GM21825 (cell line): ENCODE results near the gene FNDC3B.

Experiments
- ATAC-seq: cut with Tn5 transposase; IDR thresholded peaks from one replicate; pipeline ENCODE4 v1.9.1; 2021; ENCODE audit warnings: mild to moderate bottlenecking, moderate library complexity; ENCODE audit not compliant: unreplicated experiment

The FNDC3B gene

DNA sequence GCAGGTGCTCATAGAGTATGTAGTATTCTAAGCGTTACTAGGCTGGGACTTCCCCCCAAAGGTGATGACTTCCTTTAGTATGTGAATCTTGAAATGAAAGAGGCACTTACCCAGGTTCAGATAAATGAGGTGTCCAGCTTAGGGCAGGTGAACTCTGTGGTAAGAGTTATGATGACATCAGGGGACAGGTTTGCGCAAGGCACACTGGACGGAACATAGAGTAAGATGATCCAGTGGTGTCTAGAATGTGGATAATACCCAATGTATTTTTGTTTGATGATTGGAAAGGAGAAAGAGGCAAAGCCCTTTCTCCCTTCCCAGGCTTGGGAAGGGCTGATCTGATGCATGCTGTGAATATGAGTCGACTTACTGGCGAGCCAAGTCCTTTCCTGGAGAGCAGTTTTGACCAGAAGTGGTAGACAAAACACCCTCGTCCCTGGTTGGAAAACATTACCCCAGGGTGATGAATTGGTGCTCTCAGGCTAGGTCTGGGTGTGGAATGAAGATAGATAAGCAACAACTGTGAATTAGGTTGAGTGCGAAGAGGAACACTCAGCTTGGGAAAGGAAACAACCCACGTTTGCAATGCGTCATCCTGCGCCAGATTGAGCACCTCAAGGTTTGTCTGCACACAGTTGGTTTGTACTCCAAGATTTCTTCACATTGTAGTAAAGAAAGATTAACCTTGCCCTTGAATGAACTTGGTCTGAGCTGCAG is 284.7 kb downstream of the FNDC3B start:
- ATAC-seq = no peak

DNA sequence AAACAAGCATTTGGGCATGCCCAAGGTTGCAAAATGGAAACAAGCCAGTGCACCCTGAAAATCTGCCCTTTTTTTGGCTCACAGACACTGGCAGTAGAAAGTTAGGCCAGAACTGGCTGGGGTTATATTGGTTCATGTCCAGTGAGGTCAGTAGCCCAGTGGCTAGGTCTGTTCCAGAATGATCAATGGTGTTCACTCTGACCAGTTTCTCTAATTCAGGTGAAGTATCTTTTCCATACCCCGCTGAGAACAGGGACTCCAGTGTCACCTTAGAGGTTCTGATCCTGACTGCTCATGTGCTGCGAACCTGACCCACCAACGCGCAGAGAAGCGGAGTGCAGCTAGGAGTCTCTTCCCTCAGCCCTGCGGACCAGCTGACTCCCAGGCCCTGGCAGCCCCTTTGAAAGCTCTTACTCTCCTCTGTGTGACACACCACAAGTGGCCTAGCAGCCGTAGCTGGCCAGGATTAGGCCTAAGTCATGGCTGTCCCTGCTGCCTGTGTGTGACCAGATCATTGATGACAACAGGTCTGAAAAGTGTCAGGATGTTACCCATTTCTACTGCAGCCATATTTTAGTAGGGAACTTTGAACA is 285.3 kb downstream of the FNDC3B start:
- no peak for ATAC-seq

DNA sequence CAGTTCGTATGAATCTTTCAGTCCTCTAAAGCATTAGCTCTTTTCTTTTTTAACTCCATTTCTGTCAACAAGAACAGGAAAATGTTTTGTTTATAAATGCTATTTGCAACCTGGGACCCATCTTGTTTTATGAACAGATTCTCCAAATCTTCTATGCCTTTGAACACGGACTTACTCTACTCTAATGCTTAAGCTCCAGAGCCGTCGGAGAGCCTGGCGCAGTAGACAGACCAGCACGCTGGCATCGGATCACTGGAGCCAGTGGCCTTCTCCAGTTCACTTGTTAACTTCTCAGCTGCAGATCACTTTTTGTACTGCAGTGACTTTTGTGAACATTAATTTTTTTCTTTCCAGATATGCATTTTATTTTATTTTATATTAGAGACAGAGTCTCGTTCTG is 286.1 kb downstream of the FNDC3B start:
- no peak for ATAC-seq

DNA sequence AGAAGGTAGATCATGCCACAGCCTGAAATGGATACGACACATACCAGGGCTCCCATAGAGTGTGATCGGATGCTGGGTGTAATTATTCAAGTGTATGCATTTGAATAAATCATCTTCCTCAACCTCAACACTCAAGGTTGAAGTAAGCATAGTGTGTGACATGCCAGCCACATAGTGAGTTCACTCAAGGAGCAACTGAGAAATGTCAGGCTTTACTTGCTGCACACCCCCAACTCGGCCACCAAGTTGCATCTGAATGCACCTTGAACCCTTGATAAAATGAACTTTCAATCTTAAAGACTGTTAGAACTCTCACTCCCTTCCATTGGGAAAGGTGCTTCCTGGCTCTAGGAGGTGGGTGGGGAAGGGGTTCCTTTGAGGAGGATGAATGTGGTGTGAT is 287.6 kb downstream of the FNDC3B start:
- no peak for ATAC-seq

DNA sequence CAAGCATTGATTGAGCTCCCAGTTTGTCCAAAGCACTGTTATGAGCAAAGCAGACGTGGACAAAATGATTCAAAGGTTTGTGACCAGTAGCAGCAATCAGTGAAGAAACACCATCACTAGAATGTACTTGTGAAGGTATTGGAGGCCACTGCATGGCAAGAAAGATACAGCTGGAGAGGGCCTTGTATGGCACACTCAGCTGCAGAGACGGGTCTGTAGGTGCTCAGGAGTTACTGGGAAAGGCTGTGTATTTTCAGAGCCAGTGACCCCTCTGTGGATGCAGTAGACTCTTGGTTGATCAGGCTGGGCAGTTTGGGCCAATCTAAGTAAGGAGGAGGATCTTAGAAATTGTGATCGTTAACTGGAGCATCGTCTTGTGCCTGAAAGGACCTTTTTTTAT is 288.9 kb downstream of the FNDC3B start:
- no peak for ATAC-seq

DNA sequence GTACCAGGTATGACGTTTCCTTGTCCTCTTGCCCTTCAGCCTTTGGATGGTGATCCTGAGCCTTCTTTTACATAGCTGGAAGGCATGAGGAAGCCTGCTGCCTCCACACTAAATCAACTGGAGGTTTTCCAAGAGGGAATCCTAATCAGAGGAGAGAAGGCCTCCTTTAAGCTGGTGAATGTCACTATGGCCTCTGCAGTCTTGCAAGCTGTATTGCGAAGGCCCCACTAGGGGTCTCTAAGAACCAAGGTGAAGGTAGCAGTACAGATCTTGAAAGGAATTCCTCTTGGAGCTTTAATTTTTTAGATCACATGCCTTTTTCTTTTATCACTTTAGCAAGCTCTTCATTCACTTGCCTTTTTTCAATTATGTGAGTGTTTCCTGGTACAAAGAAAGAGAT is 289.7 kb downstream of the FNDC3B start:
- ATAC-seq = no peak

DNA sequence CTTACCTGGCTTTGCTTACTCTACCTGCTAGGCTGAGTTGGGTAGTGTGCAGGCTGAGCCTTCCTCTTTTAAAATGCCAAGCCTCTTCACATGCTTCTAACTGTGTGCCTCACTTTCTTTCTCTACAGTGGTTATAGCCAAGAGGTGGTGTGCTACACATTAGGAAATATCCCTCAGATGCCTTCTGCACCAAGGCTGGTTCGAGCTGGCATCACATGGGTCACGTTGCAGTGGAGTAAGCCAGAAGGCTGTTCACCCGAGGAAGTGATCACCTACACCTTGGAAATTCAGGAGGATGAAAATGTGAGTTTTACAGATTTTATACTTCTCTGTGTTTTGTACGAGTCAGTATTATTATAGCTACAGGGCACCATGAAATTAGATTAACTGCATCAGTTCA is 291.0 kb downstream of the FNDC3B start:
- ATAC-seq = no peak

DNA sequence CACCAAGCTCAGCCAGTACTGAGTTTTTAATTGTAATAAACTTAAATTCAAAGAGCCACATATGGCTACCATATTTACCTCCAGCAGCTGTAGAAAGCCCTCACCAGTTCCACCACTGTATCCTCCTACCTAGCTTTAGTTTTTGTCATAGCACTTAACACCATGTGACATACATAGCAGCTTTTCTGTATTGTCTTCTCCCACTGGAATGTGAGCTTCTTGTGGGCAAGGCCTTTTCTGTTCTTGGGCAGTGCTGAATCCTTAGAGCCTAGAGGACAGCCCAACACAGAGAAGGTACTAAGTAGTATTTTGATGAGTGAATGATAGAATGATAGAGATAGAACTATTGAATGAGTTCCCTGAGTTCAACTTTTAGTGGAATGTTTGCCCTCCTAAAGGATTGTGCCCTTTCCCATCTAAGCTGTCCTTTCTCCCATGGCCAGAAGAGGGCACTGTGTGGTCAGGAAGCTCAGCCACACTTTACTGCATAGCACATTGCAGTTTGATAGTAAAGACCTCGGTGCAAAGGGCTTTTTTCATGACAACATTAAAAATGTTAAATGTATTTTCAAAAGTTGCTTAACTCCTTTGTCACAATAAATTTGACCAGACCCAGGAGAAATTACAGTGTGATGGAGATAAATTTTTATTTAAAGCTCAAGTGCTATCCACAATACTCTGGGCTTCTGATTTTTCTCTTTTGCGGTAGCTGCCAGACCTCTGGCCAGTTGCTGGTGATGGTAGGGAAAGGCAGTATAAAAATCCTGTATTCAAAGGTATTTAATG is 293.1 kb downstream of the FNDC3B start:
- ATAC-seq = no peak

DNA sequence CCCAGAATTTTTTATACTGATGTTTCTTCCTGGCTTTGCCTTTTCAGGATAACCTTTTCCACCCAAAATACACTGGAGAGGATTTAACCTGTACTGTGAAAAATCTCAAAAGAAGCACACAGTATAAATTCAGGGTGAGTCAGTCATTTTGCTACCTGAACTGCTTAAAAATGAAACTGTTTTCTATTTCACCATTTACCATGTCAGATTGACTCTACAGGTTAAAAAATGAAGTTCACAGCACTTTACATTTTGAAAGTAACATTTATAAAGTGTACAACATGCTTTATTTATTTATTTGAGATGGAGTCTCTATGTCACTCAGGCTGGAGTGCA is 293.6 kb downstream of the FNDC3B start:
- no peak for ATAC-seq

DNA sequence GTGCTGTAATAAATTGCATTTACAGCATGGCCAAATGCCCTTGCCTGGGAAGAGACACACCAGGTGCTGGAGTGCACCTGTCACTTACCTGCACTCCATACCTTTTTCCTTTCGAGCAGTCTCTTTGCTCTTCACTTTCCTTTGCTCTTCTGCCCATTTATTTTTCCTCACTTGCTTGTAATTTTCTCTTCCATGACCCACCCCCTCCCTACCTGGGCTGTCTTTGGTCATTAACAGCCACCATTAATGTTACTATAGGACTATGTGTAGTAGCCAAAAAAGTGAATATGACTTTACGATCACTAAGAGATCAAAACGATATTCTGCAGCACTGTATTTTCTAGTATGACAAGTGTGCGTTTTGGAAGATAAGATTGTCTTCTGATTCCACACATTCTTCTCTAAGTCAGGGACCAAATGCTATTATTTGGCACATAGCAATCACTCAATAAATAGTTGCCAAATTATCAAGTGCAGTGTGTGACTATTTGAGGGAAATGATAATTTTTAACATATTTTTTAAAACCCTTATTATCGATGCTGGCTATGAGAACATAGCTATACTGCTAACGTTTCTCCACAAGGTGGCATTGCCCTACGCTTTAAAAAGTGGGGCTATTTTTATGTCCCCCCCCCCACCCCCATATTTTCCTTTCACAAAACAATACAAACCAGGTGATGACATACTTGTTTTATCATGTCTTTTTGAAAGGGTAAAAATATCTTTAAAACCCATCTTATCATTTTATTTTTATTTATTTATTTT is 294.5 kb downstream of the FNDC3B start:
- ATAC-seq = no peak

DNA sequence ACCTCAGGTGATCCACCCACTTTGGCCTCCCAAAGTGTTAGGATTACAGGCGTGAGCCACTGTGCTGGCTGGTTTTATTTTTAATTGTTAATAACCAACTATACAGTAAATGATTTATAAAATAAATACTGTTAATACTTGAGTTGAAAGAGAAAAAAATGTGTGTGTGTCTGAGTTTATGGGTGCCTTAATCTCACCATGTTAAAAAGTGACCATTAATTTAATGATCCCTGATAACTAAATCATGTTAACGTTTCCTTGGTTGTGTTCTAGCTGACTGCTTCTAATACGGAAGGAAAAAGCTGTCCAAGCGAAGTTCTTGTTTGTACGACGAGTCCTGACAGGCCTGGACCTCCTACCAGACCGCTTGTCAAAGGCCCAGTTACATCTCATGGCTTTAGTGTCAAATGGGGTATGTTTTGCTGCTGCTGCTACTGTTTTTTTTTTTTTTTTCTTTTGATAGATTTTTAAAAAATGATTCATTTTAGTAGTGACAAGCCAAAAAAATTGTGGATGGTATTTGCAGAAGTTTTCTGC is 295.4 kb downstream of the FNDC3B start:
- ATAC-seq = no peak

DNA sequence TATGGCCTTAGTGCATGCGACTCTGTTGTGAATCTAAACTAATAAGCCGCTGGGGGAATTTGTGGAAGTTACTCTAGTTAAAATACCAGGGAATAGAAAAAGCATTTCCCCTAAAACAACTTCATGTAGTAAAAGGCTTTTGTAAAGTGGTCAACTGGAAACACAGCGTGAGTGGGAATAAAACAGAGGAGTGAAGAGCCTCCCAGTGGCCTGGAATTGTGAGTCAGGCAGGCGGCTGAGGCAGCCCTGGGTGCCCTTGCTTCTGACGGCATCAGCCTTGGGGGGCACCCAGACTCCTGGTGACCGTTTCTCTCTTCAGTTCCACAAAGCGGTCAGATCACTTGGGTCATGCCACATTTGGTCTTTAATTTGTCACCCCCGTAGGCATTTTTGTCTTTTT is 300.5 kb downstream of the FNDC3B start:
- ATAC-seq = no peak

DNA sequence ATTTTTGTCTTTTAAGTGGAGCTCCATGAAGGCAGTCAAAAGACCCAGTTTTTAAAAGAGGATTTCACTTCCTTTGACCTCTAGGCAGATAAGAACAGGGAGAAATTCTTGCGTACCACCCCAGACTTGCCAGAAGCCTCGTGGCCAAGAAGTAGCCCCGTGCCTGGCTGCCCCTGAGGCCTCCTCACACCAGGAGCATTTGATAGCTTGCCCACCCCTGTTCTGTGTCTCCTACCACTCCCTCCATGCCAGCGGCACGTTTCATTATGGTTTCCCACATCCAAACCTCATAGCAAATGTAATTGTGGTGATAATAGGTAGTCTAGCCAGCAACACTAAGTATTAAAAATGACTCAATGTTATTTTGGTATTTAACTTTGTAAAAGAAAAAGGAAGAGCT is 301.2 kb downstream of the FNDC3B start:
- ATAC-seq = no peak

DNA sequence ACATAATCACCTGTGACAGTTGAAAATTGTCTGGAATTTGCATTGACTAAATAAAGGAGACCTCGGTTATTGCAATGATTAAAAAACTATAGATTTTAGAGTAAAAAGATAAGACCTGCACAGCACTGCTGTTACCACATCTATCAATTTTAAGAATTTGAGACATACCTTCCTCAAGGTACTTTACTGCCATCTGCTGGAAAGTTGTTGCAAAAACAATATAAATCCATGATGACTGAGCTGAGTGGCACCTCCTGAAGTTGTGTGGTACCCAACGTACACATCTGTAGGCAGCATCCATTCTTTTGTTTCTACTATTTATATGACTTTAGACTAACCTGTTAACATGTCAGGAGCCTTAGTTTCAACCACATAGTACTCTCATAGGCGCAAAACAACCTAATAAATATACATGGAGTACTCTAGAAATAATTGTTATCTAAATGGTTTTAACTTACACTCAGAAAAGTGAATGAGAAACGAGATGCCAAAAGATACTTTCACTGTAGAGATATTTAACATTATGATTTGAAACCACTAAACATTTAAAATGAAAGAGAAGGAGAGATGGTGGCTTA is 302.2 kb downstream of the FNDC3B start:
- no peak for ATAC-seq

DNA sequence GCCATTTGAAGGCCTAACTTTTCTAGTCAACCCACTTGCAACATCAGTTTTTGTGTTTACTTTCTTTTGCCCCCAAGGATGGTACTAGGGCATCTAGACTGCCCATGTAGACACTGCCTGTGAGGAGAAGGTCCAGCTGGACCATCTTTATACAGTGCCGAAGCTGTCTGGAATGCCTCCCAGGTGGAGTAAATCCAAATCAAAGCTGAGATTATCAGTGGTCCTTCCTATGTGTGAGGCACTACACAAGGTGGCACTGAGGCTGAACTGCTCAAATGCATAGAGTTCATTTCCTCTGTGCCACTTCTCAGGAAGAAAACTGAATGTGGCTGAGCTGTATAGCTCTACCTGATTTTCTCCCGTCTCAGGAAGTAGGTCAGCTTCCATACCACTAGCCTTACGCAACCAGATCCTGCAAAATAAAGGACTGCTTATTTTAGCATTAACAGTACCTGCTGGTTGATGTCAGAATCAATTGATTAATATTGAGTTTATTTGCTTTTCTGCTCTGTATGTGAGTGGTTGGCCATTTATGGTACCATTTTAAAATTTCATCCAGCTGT is 302.8 kb downstream of the FNDC3B start:
- no peak for ATAC-seq

DNA sequence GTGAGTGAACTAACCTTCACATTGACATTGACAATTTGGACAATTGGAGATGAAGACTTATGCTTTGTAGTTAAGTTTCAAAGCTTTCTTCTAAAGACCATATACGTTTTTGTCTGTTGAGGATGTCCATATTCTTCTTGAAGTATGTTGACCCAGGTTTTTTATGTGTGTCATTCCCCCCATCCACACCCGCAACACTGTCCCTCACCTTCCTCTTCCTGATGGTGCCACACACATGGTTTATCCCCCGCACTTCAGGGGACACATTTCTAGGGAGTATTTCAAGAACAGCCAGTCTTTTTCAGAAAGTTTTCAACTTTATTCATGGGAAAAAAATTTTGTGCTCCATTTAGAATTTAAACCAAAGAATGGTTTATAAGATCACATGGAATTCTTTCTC is 303.7 kb downstream of the FNDC3B start:
- no peak for ATAC-seq

DNA sequence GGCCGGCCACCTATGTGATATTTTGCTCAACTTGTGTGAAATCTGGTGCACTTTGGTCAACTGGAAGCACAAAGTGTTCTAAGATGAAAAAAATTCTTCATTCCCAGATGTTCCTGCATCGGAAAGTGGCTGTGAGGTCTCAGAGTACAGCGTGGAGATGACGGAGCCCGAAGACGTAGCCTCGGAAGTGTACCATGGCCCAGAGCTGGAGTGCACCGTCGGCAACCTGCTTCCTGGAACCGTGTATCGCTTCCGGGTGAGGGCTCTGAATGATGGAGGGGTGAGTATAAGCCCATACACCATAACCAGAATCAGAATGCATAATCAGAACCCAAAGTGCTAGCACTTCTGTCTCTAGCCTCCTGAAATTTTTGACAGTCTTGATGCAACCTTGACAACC is 304.6 kb downstream of the FNDC3B start:
- ATAC-seq = no peak

DNA sequence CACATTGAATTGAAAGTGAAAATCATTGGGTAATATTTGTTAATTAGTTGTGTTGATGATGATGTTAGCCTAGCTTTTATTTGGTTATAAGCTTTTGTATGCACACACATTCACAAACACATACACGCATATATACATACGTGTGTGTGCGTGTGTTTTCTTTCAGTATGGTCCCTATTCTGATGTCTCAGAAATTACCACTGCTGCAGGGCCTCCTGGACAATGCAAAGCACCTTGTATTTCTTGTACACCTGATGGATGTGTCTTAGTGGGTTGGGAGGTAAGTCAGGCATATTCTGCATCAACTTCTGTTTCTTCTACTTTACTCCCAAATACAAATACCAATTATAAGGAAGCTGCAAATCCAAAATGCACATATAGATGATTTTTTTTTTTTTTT is 306.8 kb downstream of the FNDC3B start:
- ATAC-seq = no peak

DNA sequence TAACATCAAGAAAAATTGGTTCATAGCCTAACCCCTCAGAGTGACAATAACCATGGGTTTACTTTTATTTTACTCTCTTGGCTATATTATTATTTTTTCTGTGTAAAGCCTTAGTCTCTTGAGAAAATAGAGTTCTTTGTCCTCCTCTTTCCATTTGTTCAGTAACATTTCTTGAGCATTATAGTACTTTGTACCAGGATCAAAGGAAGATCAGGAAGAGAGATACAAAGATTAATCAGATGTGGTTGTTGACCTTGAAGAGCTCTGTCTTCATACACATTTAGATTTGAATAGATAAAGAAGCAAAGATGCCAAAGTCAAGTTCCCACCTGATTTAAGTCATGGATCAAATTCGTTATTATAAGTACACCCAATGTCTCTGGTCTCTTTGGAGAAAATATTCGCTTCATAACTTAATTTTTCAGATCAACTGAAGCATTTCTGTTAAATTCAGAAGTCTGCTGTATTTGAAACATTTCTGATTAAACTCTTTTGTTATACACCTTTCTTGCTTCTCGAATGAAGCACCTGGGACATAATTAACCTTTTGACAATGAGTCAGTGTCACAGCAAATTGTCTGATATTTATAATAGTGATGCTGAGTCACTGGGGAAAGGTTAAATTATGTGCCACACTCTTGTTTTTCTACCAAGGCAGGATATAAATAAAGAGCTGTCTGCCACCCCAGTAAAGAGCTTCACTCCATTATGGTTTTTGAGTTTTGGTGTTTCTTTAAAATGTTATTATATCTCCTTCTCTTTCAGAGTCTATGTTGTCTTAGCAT is 308.7 kb downstream of the FNDC3B start:
- no peak for ATAC-seq

DNA sequence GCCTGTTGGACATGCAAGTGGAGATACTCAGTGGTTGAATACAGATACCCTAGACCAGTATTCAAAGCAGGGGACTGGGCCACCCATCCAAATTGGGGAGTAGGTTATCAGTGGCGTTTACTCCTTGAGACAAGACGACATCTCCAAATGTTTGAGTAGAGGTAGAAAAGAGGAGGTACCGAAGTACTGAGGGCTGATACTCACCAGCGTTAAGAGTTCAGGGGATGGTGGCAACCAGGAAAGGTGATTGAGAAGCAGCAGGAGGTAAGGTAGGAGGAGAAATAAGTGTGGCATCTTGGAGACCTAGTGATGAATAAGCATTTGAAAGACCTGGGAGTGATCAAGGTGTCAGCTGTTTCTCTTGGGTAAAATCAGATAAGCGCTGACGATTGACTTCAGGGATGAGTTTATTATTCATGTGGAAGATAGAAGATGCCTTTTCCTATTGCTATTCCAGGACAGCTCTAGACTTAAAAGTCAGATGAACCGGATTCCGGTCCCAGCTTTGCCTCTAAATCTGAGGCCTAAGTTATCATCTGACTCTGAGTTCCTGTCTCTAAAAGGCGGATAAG is 312.6 kb downstream of the FNDC3B start:
- ATAC-seq = no peak
